Duodenal mucosa (tissue), 2 donors: ENCODE measurements around the gene MNAT1.
"Not testable (repeated sequence)": the region's sequence is repeated elsewhere in the genome, so short reads cannot be mapped to it uniquely, and the experiment has no call there.

Experiments
- H3K27ac ChIP-seq: one replicate; pipeline ENCODE4 v1.7.0; 2013; ENCODE audit warnings: low read depth, low read length
- H3K27me3 ChIP-seq, 2 donors: one replicate each; pipeline ENCODE4 v1.7.0; 2013; ENCODE audit warnings: low read length in 2 of 2, control low read depth in 1 of 2; ENCODE audit not compliant: insufficient read depth in 2 of 2, control insufficient read depth in 1 of 2
- H3K36me3 ChIP-seq, 2 donors: one replicate each; pipeline ENCODE4 v1.7.0; 2013; ENCODE audit warnings: low read length in 2 of 2, control low read depth in 1 of 2; ENCODE audit not compliant: insufficient read depth in 2 of 2, control insufficient read depth in 1 of 2
- H3K4me1 ChIP-seq, 2 donors: one replicate each; pipeline ENCODE4 v1.7.0; 2013; ENCODE audit warnings: low read length in 2 of 2, control low read depth in 1 of 2; ENCODE audit not compliant: insufficient read depth in 2 of 2, control insufficient read depth in 1 of 2
- H3K4me3 ChIP-seq, 2 donors: one replicate each; pipeline ENCODE4 v1.7.0; 2013; ENCODE audit warnings: low read length in 2 of 2, low read depth in 1 of 2
- H3K9ac ChIP-seq, 2 donors: one replicate each; pipeline ENCODE4 v1.7.0; 2013; ENCODE audit warnings: low read length in 2 of 2, low read depth in 1 of 2
- H3K9me3 ChIP-seq, 2 donors: one replicate each; pipeline ENCODE4 v1.7.0; 2013; ENCODE audit warnings: low read length in 2 of 2, control low read depth in 1 of 2; ENCODE audit not compliant: control insufficient read depth in 1 of 2

The MNAT1 gene

GRCh38 chr14:60865378-60866127, 131.0 kb downstream of the MNAT1 start:
- Histone ChIP-seq H3K27me3 (no peaks in the 10 kb centered on the region), H3K9ac (no peak overlapping the region), H3K9me3 (no peaks in the 10 kb centered on the region), H3K36me3 (no peaks in the 10 kb centered on the region), H3K4me1 (peaks cover 0 to 6% of the 10 kb centered on the region in 2 donors), H3K4me3 (no peak overlapping the region), H3K27ac (no peak overlapping the region)

- Histone ChIP-seq H3K4me1 (peaks cover 0 to 2% of the 10 kb centered on the region in 2 donors), H3K9me3 (no peaks in the 10 kb centered on the region), H3K27me3 (no peaks in the 10 kb centered on the region), H3K27ac (no peak overlapping the region), H3K9ac (no peak overlapping the region), H3K4me3 (no peak overlapping the region), H3K36me3 (no peaks in the 10 kb centered on the region)
Observed at GRCh38 chr14:60867503-60868172, 133.1 kb downstream of the MNAT1 start.

- no peak overlapping the region for H3K27ac ChIP-seq
Observed at GRCh38 chr14:60878121-60878520, 143.6 kb downstream of the MNAT1 start.

GRCh38 chr14:60878536-60878935, 144.0 kb downstream of the MNAT1 start:
- H3K36me3 ChIP-seq = peaks cover 0 to 7% of the 10 kb centered on the region in 2 donors
- no peaks in the 10 kb centered on the region for H3K4me1 ChIP-seq
- no peaks in the 10 kb centered on the region for H3K27me3 ChIP-seq
- no peak overlapping the region for H3K9ac ChIP-seq
- peaks cover 3 to 8% of the 10 kb centered on the region in 2 donors for H3K9me3 ChIP-seq
- no peak overlapping the region for H3K4me3 ChIP-seq
- no peak overlapping the region for H3K27ac ChIP-seq

More at GRCh38 chr14:60878121-60878520, 143.6 kb downstream of the MNAT1 start:
- H3K27me3 ChIP-seq = no peaks in the 10 kb centered on the region
- H3K4me3 ChIP-seq = no peak overlapping the region
- H3K4me1 ChIP-seq = no peaks in the 10 kb centered on the region
- H3K9me3 ChIP-seq = peaks cover 3 to 8% of the 10 kb centered on the region in 2 donors
- no peak overlapping the region for H3K9ac ChIP-seq
- peaks cover 0 to 7% of the 10 kb centered on the region in 2 donors for H3K36me3 ChIP-seq

- H3K27ac ChIP-seq = no peak overlapping the region
- H3K9me3 ChIP-seq = peaks cover 10 to 25% of the 10 kb centered on the region in 2 donors
- no peak overlapping the region for H3K4me3 ChIP-seq
- H3K9ac ChIP-seq = no peak overlapping the region
- no peaks in the 10 kb centered on the region for H3K4me1 ChIP-seq
- H3K27me3 ChIP-seq = no peaks in the 10 kb centered on the region
- H3K36me3 ChIP-seq = peaks cover 0 to 7% of the 10 kb centered on the region in 2 donors
Observed at GRCh38 chr14:60882219-60882618, 147.7 kb downstream of the MNAT1 start.

GRCh38 chr14:60884134-60884533, 149.6 kb downstream of the MNAT1 start:
- Histone ChIP-seq H3K9ac (no peak overlapping the region), H3K9me3 (peaks cover 10 to 25% of the 10 kb centered on the region in 2 donors), H3K4me1 (no peaks in the 10 kb centered on the region), H3K36me3 (peaks cover 0 to 7% of the 10 kb centered on the region in 2 donors), H3K4me3 (no peak overlapping the region), H3K27me3 (no peaks in the 10 kb centered on the region), H3K27ac (no peak overlapping the region)

GRCh38 chr14:60890636-60891035, 156.1 kb downstream of the MNAT1 start:
- not testable (repeated sequence) for H3K36me3 ChIP-seq, H3K9me3 ChIP-seq, H3K4me3 ChIP-seq, H3K27me3 ChIP-seq, H3K27ac ChIP-seq, H3K4me1 ChIP-seq, H3K9ac ChIP-seq

- no peaks in the 10 kb centered on the region for H3K9me3 ChIP-seq
- no peaks in the 10 kb centered on the region for H3K27me3 ChIP-seq
- no peak overlapping the region for H3K9ac ChIP-seq
- H3K4me3 ChIP-seq = no peak overlapping the region
- H3K27ac ChIP-seq = no peak overlapping the region
- H3K4me1 ChIP-seq = no peaks in the 10 kb centered on the region
- H3K36me3 ChIP-seq = no peaks in the 10 kb centered on the region
Observed at GRCh38 chr14:60893911-60894310, 159.3 kb downstream of the MNAT1 start.

- Histone ChIP-seq H3K27ac (no peak overlapping the region), H3K27me3 (no peaks in the 10 kb centered on the region), H3K9ac (no peak overlapping the region), H3K4me3 (no peak overlapping the region), H3K9me3 (no peaks in the 10 kb centered on the region), H3K4me1 (no peaks in the 10 kb centered on the region), H3K36me3 (no peaks in the 10 kb centered on the region)
Observed at GRCh38 chr14:60904381-60904780, 169.8 kb downstream of the MNAT1 start.

- H3K9me3 ChIP-seq = no peaks in the 10 kb centered on the region
- H3K9ac ChIP-seq = no peak overlapping the region
- H3K4me1 ChIP-seq = no peaks in the 10 kb centered on the region
- no peak overlapping the region for H3K27ac ChIP-seq
- H3K27me3 ChIP-seq = no peaks in the 10 kb centered on the region
- no peak overlapping the region for H3K4me3 ChIP-seq
- no peaks in the 10 kb centered on the region for H3K36me3 ChIP-seq
Observed at GRCh38 chr14:60905923-60906322, 171.4 kb downstream of the MNAT1 start.
